ENCODE results near the gene PKHD1.

Gene PKHD1

DNA sequence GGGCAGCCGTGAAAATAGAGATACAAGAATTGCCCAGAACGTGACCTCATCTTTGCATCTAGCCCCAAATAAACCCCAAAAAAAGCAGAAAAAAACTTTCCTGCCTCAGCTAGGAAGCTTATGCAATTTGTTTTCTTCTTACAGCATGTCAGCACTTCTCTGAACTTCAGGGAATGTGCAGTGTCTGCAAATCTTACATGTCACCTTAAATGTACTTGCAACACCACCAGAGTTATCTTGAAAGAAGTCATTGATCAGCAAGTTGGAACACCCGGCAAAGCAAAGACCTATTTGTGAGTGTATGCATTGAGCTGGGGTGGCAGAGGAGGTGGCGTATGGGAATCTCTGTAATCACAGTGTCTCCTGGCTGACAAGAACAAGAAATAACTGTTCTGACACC is 123.4 kb downstream of the PKHD1 start:
- no peak for TF ChIP-seq CTCF (IDR thresholded peaks at IDR 0.05)

- TF ChIP-seq CTCF (IDR thresholded peaks at IDR 0.05) = no peak
Observed at GRCh38 chr6:51962354-51962753, 125.1 kb downstream of the PKHD1 start.

DNA sequence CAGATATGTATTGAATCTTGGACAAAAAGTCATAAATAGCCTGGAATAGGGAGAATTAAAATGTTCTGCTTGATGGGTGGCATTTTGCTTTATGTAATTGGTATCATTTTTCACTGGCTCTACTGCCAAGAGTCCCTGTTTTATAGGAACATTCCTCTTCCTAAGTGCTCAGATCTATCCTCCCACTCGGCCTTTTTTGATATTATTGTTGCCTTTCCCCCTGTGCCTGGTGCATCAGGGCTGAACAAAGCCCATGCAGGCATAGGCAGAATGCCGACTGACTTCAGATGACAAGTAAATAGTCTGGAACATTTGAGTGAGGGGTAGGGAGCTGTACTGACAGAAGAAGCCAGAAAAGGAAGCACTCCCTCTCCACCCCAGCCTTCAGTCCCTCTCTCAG is 127.0 kb downstream of the PKHD1 start:
- TF ChIP-seq CTCF (IDR thresholded peaks at IDR 0.05) = no peak

DNA sequence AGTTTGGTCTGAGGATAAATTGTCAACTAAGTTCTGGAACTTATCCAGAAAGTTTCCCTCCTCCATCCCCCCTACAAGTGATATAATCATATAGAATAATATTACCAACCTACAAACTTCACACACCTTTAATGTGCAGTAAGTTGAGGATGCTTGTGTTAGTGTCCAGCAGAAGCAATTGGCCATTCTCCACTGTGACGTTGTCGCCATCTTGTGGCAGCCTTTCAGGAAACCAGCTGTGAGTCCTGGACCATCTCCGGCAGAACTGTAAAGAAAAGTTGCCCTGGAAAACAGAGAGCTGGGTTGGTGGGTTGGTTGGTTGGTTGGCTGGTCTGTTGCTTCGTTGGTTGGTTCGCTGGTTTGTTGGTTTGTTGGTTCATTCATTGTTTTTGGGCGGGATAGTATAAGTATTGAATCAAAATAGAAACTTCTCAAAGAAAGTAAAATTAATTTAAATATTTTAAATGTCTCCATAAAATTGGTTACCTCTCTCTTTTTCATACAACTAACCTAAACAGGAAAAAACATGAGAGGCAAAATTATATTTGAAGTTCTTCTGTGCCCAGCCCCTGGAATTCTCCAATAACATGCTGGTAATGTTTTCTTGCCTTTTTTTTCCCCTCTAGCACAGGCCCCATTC is 127.5 kb downstream of the PKHD1 start:
- TF ChIP-seq CTCF (IDR thresholded peaks at IDR 0.05) = peak; percentile 72

DNA sequence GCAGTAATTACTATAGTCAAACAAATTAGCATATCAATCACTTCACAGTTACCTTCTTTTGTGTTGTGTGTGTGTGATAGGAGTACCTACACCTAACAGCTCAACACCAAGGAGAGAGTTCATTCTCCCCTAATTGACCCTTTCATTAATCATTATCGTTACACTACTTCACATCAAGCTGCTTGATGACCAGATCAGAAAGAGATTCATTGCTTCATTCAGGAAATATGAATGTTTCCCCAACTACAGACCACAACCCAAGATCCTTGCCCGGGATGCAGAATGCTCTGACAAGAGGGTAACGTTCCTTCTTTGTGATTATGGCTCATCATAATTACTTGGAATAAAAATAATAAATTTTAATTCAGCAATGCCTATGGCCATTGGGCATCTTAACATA is 132.7 kb downstream of the PKHD1 start:
- no peak for TF ChIP-seq CTCF (IDR thresholded peaks at IDR 0.05)

- TF ChIP-seq CTCF (IDR thresholded peaks at IDR 0.05) = no peak
Observed at GRCh38 chr6:51953246-51953645, 134.2 kb downstream of the PKHD1 start.

DNA sequence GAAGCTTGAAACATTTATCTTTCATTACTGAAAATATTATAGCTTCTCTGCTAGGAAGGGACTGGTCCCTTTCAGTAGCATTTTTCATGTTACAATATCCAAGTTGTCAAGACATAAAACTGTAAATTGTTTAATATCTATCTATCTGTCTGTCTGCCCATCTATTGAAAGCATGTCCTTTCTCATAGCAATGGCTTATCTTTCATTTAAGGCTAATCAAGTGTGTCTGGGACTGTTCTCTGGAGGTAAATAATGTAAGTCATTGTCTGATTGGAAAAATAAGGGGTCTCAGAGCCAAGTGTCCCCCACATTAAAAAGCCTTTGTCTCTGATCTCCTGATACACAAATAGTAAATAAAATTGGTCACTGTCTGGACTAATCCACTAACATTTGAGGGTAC is 135.5 kb downstream of the PKHD1 start:
- no peak for TF ChIP-seq CTCF (IDR thresholded peaks at IDR 0.05)

GRCh38 chr6:51949526-51949925 is 137.9 kb downstream of the PKHD1 start:
- TF ChIP-seq CTCF (IDR thresholded peaks at IDR 0.05) = no peak

Data from LNCAP (cell line).